GM18870 (cell line): ENCODE measurements around the gene TSHR.
"Not testable (repeated sequence)": the region's sequence is repeated elsewhere in the genome, so short reads cannot be mapped to it uniquely, and the experiment has no call there.

Source experiments
- ATAC-seq: cut with Tn5 transposase; IDR thresholded peaks from one replicate; pipeline ENCODE4 v1.9.1; 2021; ENCODE audit warnings: moderate library complexity; ENCODE audit not compliant: unreplicated experiment

The TSHR gene

DNA sequence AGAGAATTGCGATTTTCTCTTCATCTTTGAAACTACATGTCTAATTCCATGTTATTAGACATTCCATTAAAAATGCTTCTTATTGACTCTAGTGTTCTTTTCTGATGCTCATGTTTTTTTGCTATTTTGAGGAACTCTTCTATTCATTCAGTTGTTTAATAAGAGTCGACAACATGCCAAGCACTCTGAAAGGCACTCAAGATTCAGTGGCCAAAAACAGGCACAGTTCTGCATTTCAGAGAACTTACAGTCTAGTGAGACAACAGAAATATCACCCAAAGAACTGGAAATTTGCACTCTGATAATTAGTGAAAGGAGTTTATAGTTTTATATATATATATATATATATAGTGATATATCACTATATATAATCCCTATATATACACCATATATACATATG is 111.7 kb downstream of the TSHR start:
- no peak for ATAC-seq

GRCh38 chr14:81068176-81068782 is 112.9 kb downstream of the TSHR start:
- no peak for ATAC-seq

DNA sequence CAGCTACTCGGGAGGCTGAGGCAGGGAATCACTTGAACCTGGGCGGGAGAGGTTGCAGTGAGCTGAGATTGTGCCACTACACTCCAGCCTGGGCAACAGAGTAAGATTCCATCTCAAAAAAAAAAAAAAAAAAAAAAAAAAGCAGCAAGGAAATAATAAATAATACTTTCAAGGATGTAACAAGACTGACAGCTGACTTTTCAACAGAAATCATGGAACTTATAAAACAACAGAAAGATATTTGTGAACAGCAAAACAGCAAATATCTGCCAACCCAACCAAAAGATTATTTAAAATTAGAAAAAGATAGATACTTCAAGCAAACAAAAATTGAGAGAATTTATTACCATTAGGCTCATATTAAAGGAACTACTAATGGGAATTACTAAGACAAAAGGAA is 115.1 kb downstream of the TSHR start:
- ATAC-seq = no peak

GRCh38 chr14:81085596-81085995 is 130.2 kb downstream of the TSHR start:
- ATAC-seq = no peak

- ATAC-seq = no peak
These were observed 131.8 kb downstream of the TSHR start for GRCh38 chr14:81087230-81087629.

DNA sequence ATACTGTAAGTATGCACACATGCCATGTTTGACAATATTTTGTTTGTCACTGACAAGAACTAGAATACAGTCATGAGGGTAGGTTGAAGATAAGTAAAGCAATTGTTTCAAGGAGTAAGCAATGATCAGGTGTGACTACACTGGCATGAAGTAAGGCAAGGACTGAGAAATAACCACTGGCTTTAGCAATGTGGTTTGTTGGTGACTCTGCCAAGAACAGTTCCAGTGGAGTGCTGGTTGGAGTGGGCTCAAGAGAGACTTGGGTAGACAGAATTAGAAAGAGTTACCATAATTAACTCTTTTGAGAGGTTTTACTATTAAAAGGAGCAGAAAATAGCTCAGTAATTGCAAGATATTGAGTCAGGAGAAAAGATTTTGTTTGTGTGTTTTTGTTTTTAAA is 135.7 kb downstream of the TSHR start:
- no peak for ATAC-seq

DNA sequence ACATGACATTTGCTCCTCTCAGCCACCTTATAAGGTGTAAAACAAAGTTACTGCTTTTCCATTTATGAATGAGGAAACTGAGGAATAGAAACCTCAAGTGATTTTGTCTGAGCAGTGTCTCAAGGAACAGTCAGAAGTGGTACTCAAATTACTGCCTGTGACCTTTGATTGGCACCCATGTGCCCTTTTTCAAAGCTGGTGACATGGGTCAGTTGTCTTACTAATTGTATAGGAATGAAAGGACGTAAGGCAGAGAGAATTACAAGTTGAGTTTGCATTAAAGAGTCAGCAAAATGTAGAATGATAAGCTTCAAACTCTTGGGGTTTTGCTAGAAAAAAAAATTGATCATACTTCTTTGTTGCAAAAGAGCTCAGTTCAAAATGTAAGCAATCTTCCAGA is 136.2 kb downstream of the TSHR start:
- no peak for ATAC-seq

DNA sequence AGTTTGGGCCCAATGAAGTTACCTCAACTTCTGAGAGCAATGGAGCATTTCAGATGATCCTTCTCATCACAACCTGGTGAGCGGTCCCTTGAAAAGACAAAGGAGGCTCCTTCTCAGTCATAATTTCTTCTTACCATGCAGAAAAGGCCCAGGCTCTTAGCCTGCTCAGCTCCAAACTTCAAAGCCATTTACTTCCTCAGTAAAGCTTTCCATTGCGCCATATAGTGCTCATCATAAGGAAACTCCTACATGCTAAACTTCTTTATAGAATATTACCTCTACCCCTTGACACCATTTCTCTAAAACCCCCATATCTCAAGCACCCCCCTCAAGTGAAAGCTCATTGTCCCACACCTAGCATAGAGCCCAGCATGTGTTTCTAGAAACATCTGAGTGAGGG is 138.2 kb downstream of the TSHR start:
- ATAC-seq = no peak

GRCh38 chr14:81095539-81095938 is 140.1 kb downstream of the TSHR start:
- ATAC-seq = no peak

GRCh38 chr14:81096656-81097055 is 141.2 kb downstream of the TSHR start:
- ATAC-seq = no peak

GRCh38 chr14:81102217-81102616 is 146.8 kb downstream of the TSHR start:
- ATAC-seq = no peak

- ATAC-seq = no peak
These were observed 148.0 kb downstream of the TSHR start for GRCh38 chr14:81103443-81103842.

- ATAC-seq = no peak
These were observed 150.0 kb downstream of the TSHR start for GRCh38 chr14:81105378-81105777.

DNA sequence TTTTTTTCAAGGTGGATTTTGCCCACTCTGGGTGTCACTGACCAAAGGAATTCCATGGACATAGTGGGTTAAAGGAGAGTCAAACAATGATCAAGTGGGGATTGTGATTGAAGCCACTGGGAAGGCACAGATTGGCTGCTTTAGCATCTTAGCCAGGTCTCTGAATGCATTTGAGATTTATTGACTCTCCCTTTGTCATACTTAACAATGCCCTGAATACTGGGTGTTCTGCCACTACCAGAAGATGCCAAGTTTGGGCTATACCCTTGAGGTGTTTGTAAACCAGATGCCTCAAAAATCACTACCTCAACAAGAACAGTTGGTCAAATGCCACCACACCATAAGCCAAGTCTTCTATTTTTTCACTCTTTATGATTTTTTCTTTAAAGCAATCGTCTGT is 150.5 kb downstream of the TSHR start:
- no peak for ATAC-seq

DNA sequence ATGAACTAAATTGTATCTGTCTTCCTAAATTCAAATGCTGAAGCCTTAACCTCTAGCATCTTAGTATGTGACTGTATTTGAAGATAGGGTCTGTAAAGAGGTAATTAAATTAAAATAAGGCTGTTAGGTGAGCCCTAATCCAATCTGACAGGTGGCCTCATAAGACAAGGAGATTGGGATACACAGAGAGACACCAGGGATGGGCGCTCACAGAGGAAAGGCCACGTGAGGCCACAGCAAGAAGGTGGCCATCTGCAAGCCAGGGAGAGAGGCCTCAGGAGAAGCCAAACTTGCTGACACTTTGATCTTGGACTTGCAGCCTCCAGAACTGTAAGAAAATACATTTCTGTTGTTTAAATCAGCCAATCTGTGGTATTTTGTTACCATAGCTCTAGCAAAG is 154.8 kb downstream of the TSHR start:
- ATAC-seq = no peak

DNA sequence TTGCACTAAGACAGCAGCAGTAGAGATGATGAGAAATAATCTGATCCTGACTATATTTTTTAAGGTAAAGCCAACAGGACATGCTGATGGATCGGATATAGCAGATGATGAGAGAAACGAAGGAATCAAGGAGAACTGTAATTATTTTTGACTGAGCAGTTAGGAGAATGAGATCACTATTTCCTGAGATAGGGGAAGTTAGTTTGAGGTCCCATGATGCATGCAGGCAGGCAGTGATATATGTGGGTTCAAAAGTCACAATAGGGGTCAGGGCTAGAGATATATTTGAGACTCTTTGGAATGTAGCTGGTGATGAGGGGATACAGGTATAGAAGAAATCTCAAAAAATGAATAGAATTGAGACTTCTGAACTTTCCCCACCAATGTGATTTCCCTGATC is 157.8 kb downstream of the TSHR start:
- ATAC-seq = no peak

DNA sequence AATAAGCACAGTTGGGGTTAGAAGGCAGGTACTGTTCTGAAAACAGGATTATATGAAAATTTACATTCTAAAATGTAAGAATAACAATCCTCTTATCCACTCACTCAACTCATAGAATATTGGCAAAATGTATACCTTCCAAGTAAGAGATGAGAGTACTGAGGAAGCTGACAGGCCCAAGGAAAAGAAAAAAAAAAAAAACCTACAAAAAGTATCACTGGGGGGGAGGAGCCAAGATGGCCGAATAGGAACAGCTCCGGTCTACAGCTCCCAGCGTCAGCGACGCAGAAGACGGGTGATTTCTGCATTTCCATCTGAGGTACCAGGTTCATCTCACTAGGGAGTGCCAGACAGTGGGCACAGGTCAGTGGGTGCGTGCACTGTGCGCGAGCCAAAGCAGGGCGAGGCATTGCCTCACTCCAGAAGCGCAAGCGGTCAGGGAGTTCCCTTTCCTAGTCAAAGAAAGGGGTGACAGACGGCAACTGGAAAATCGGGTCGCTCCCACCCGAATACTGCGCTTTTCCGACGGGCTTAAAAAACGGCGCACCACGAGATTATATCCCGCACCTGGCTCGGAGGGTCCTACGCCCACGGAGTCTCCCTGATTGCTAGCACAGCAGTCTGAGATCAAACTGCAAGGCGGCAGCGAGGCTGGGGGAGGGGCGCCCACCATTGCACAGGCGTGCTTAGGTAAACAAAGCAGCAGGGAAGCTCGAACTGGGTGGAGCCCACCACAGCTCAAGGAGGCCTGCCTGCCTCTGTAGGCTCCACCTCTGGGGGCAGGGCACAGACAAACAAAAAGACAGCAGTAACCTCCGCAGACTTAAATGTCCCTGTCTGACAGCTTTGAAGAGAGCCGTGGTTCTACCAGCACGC is 158.8 kb downstream of the TSHR start:
- not testable (repeated sequence) for ATAC-seq

DNA sequence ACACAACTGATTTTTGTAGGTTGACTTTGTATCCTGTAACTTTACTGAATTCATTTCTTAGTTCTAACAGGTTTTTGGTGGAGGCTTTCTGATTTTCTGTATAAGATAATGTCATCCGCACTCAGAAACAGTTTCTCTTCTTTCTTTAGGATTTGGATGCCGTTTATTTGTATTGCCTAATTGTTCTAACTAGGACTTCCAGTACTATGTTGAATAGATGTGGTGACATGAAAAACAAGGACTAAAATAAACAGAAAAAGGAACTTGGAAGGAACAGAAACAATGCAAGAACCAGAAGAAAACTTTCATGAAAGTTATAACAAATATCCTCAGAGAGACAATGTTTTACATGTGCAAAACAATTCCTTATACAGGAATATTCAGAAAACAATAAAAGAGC is 165.1 kb downstream of the TSHR start:
- ATAC-seq = no peak

GRCh38 chr14:81122326-81122725 is 166.9 kb downstream of the TSHR start:
- ATAC-seq = peak; percentile 100

DNA sequence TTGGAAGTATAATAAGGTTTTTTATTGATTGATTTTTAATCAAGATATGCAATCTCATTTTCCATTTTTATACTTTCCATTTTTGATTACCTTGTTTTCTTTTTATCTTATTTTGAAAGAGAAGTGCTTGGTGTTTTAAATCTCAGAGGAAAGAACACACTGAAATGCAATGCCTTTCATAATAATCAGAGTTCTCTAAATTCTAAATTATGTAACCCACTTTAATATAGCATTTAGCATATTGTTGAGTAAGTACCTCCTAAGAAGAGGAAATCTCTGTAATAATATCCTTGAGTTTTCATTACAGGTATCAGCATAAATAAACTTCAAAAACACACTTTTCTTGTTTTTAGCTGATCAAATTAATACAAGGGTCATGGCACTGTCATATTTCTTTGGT is 168.4 kb downstream of the TSHR start:
- ATAC-seq = no peak

DNA sequence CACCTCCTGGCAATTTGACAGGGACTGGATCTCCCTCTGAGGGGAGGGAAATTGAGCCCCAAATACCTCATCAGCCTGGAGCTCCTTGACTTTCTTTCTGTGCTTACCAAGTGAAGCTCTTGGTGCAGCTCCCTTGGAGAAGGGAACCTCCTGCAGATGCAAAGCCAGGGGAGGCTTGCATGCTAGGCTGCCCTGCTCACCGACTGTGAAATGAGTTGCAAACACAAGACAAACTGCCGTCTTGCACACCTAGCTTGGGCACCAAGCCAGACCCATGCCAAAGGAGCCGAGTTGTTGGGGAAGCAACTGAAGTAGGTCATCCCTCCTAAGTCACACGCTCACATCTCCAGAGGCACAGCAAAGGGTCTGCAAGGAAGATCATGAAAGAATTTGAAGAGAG is 170.1 kb downstream of the TSHR start:
- ATAC-seq = no peak

- no peak for ATAC-seq
These were observed 172.4 kb downstream of the TSHR start for GRCh38 chr14:81127785-81128184.

DNA sequence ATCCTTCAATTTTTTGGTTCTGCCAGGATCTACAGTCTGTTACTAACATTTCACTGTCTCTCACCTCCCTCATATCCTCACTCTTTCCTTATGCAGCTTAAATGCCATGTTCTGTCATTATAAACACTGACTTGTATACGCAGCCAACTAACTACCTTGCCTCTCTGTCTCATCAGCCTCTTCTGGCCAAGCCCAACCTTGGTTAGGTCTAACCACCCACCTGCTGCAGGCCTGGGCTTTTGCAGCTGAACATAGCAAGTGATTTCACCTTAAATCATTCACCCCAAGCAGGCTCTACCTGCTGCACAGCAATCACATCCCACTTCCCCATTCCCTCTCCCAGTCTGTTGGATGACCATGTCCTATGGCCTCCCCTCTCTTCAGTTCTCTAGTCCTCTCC is 173.8 kb downstream of the TSHR start:
- ATAC-seq = no peak
